DMS114 treated with DMSO at 0.1 percent for 48 hours (cell line): ENCODE measurements around the gene PPP3R1.

Experiments
- DNase-seq: peaks from one replicate; lab custom pipeline; 2025; ENCODE audit not compliant: unreplicated experiment; lab: John Stamatoyannopoulos, UW

PPP3R1 gene

GRCh38 chr2:68252400-68253218 is at the start of gene PPP3R1:
Gene PPP3R1, minus strand, starts transcription at chr2:68252532. Its CDS starts 405 bp downstream, at chr2:68252127.
- DNase-seq: peak; percentile 86

DNA sequence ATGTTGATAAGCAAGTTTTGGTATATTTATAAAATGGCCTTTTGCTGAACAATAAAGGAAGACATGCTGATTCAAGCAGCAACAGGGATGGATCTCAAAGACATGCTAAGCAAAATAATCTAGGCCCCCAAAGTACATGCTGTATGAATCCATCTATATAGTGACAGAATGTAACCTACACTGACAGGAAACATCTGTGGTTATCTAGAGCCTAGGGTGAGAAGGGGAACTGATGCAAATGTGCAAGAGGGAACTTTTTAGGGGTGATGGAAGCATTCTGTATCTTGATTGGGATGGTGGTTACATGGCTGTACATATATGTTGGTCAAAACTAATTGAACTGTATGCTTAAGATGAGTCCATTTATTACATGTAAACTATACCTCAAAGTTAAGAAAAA is 43.2 kb upstream of the PPP3R1 start:
- DNase-seq: no peak

DNA sequence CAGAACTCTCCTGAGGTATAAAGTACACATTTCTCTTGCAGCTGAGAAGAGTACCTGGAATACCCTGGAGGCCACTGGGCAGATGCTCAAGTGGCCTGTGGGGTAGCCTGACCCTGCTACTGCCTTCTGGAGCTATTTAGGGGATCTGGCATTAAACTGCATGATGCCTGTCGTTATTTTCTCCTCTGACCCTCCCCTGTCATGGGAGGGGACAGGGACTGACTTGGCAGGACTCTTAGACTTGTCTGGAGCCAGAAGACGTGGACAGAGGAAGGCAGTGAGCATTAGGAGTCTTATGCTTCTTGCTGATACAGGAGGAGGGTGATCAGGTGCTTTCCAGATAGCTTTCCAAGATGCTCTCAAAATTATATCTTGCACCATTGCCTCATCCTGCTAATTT is 42.6 kb upstream of the PPP3R1 start:
- DNase-seq: no peak

DNA sequence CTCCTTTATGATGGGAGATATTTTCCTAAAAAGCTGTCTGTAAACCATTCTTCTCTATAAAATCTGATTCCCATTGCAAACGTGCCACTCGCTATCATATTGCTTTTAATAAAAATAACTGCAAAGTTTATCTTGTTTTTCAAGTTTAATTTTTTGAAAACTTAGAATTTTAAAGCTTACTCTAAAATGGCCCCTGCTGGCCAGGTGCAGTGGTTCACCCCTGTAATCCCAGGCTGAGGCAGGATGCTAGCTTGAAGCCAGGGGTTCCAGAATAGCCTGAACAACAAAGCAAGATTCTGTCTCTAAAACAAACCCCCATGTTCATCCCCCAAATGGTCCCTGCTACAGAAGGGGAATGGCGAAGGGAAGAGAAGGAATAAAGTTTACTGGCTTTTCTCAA is 41.9 kb upstream of the PPP3R1 start:
- no peak for DNase-seq

DNA sequence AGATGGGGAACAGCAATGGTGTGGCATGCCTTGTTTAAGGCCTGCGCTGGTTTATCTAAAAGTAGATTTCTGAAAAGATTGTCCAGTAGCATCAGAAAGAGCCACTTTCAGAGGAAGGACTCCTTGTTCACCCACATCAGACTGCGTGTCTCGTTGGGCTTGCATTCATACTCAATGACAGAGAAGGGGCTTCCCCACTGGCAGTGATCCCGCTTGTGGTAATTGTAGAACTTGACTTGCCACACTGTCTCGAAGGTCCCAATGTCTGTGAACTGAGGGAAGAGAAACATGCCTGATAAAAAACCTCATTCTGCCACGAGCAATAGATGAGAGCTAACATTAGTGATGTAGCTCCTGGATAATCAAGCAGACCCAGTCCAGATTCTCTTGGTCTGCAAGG is 41.4 kb upstream of the PPP3R1 start:
- no peak for DNase-seq

DNA sequence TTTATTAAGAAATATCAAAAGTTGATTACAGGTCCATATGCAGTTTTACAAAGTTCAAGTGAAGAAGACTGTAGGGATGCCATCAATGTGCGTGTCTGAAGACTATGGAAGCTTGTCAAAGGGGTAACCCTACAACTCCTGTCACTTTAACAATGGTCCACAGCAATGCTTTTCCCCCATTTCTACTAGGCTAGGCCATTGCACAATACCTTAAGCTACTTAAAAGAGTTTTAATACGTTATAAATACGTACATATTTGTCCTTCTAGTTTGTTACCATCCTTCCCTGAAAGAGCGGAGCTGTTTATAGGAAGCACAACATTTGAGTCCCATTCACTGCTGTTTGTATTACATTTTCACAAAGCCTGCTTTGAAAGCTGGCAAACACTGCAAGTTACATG is 40.7 kb upstream of the PPP3R1 start:
- no peak for DNase-seq

GRCh38 chr2:68292108-68292710 is 39.9 kb upstream of the PPP3R1 start:
- DNase-seq: peak; percentile 18

DNA sequence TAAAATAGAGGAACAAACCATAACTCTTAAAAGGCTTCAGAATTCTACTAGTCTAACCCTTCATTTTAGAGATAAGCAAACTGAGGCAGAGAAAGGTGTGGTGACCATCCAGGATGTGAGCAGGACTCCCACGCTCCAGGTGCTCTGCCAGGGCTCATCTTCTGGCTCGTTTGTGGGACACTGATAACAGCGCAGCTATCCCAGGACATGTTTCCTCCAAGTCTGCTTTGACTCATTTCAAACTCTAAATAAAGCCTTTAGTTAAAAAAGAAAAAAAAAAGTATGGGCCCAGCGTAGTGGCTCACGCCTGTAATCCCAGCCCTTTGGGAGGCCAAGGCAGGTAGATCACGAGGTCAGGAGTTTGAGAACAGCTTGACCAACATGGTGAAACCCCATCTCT is 39.0 kb upstream of the PPP3R1 start:
- no peak for DNase-seq

DNA sequence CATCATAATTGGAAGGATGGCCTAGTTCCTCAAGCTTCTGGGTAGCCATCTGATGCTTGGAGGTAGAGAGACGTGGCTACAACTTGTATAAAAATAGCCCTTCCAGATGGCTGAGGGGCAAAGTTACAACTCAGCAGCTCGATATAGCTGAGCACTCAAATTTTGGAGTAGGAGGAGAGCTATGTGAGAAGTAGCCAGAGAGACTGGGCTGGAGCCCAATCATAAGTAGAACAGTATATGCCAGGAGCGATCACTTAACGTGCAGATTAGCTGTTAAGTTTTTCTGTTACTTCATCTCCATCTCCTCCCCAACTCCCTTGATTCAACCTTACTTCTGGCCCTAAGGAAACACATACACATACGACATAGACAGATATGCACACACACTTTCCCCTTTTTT is 38.6 kb upstream of the PPP3R1 start:
- no peak for DNase-seq

DNA sequence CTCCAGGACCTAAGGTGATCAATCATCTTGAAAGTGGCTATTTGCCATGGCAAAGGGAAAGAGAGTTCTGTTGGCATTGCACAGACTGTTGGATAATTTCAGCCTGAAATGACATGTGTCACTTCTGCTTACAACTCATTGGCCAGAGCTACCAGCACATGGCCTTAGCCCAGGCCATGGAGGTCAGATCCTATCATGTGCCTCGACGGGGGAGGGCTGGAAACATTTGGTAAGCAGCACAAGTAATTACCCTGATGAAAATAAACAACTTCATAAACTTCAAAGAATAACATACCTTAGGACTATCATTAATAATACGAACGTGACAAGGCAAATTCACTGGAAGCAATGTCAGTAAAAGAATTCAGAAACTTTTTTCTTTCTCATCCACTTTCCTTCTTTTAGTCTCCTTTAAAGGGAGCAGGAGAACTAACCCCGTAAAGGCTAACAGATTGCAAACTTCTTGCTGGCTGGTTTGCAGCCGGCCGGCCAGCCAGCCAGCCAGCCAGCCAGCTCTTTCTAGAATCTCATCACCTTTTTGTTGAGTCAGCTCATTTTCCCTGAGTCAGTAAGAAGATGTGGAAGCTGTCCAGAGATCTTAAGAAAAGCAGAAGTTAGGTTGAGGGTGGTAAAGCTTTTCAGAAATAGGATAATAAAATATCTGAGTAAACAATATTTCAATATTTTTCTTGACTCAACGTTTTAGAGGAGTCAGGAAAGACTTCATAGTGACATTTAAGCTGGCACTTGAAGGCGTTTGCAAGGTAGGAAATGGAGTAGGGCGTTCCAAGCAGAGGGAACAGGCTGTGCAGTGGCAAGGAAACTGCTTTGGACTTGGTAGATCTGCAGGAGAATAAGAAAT is 35.5 kb upstream of the PPP3R1 start:
- DNase-seq: no peak

- no peak for DNase-seq
Observed at GRCh38 chr2:68284896-68285295, 32.6 kb upstream of the PPP3R1 start.

GRCh38 chr2:68283419-68283812 is 31.1 kb upstream of the PPP3R1 start:
- no peak for DNase-seq

DNA sequence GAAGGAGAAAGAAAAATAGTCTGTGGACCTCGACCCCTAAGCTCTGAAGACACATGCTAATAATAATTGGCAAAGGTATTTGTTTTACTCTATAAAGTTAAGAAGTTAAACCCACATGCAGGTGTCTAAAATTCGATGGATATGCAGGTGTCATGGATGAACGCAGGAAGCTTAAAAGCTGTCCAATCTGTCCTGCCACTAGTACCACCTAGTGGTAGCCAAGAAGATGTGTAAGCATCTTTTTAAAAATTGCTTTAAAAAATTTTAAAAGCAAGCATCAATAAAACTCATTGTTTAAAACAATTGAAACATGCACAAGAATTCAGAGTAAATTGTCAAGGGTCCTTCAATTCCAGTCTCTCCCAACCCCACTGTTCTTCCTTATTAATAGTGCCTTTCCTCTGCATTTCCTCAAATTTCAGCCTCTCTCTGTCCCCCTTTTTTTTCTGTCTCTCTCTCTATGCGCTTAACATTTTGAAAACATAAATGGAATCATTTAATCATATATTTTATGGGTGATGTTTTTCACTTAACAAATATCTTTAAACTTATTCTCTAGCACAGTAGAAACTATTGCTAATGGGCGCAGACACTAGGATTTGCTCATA is 30.6 kb upstream of the PPP3R1 start:
- DNase-seq: peak; percentile 26

DNA sequence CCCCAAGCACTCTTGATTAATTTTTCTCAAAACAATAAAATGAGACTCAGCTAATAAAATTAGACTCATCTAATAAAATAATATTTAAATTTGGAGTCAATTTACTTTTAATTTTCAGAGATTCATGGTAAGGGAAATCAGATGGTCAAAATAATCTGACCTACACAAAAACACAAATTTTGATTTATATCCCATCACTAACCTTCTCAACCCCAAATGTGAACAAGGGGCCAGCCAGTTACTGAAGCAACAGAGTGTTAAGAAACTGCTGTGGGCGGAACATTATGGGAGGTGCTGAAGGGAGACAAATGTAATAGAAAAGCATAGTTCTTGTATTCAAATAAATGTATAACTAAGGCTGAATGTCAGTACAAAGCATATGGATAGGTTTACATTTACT is 28.5 kb upstream of the PPP3R1 start:
- DNase-seq: no peak

DNA sequence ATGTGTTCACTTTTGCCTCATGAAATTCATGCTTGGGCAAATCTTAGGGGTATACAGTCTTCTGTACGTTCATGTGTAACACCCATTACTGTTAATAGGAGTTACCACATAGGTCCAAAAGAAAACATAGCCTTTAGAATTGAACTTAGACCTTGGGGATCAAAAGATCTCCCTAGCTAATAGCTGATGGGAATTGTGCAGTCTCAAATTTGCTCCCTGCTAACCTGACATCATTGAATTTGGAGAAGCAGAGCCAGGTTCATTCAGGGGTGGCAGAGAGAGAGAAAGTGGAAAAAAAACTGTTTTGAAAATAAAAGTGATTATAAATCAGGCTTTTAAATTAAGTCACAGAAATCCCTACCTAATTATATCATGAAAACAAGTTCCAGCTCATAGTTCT is 28.0 kb upstream of the PPP3R1 start:
- DNase-seq: no peak

DNA sequence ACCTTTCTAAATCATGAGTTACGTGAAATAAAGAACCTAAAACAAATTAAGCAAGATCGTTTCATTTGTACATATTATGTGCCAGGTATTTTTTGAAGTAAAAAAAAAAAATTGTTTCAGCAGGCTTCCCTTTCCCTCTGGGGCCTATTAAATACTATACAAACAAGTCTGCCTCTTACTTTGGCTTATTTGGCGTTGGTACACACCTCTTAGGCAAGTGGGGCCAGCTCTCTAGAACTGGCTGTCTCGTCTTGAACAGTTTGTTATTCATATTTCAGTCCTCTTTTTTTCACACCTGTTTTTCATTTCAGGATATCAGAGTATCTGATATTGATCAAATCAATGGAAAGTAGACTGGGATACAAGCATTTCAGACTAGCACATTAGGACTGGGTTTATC is 27.4 kb upstream of the PPP3R1 start:
- DNase-seq: no peak

- DNase-seq: no peak
Observed at GRCh38 chr2:68278169-68278568, 25.8 kb upstream of the PPP3R1 start.

DNA sequence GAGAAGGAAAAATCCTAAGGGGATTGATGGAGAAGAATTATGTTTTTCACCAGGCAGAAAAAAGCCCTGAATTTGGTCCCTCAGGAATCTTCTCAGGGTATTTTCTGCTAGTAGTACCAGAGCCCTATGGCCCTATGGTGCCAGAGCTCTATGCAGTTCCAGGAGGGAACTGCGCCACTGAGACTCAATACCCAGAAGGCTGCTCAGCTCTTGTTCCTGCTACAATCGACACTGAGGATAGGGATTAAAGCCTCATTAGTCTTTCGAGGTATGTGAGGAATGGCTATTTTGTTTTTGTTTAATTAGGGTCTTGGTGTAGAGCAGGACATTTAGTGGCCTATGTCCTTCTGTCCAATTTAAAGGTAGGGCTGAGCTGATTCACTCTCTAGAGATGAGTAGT is 21.7 kb upstream of the PPP3R1 start:
- DNase-seq: no peak

DNA sequence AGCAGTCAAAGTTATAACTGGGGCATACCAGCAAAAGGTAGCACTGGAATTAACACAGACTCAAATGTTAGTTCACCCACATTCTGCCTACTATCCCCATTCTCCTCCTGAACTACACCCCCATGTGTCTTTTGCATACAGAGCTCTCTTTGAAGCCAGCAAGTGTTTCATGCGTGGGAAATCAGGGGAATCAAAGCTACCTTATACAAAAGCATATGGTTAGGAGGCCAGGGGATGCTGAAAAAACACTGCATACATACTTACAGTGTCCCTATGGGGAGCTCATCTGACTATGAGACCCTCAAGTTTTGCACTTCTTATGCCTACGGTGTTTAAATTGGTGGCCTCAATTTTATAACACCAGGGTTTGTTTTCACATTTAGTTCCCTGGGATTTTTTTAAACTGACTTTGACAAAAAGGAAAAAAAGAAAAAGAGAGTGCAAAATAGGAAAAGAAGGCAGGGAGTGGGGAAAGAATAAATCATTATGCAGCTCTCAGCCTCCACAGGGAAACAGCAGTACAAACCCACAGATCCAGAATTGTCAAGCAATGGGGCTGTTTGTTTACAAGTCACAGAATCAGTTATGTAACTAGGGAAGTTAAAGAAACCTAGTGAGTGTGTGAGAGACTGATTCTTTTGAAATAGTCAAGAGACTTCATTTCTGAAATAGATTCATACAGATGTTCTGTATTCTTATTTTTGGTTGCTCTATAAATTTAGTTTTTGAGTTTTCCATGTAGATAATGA is 20.1 kb upstream of the PPP3R1 start:
- DNase-seq: no peak

GRCh38 chr2:68266655-68267054 is 14.3 kb upstream of the PPP3R1 start:
- DNase-seq: no peak

- DNase-seq: no peak
Observed at GRCh38 chr2:68263632-68264031, 11.3 kb upstream of the PPP3R1 start.
